AG04449 (cell line): ENCODE data around the gene ATP2C1.

Experiments
- CTCF ChIA-PET: fragments of 350-600 bp; formaldehyde crosslinking; extraction: SDS; loops from one replicate; lab custom pipeline; 2021; ENCODE audit warnings: antibody characterized with exemption; lab: Yijun Ruan, JAX
- POLR2A ChIA-PET: fragments of 400-600, 350-600 bp; formaldehyde crosslinking; extraction: SDS; loops from one replicate; lab custom pipeline; 2020; ENCODE audit warnings: antibody characterized with exemption, inconsistent platforms; lab: Yijun Ruan, JAX
- DNase-seq: peaks from one replicate; pipeline ENCODE4 v3.0.0-alpha.2; 2010; ENCODE audit warnings: low read depth, low spot score
- H3K4me3 ChIP-seq: 2 replicates; pipeline ENCODE4 v1.5.1; 2011; ENCODE audit warnings: low read depth, mild to moderate bottlenecking, control low read depth, low read length
- CTCF ChIP-seq: IDR thresholded peaks from one replicate; pipeline ENCODE4 v1.5.1; 2011; ENCODE audit warnings: mild to moderate bottlenecking, moderate library complexity, low read length, control low read depth, inconsistent platforms; ENCODE audit not compliant: insufficient read depth; ENCODE audit errors: missing control alignments

Gene ATP2C1

DNA sequence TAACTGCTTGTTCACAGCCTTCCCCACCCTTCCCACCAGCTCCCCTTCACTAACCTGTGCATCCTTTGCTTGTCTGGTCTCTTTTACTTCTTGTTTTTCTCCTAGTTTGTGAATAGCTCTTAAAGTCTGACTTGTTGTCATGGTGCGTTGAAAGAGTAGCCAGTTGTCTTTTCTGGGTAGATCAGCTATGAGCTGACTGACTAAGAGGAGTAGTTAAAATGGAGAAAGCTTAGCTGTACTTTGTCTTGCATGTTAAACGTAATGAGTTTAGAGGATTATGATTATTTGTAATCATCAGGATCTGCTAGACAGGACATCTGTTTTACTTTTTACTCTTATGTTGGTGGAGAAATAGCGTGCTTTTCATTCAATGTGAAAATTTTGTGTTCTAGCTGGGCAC lies 35.9 kb downstream of the ATP2C1 start:
- DNase-seq = no peak
- TF ChIP-seq CTCF = no peak
- CTCF ChIA-PET = interaction anchor here (3.1 kb wide), 1 partner anchor 36 kb away, joined by 10 read pairs; the partner anchor contains the start of gene ATP2C1
- POLR2A ChIA-PET = no interaction called here
- no peak overlapping the region for H3K4me3 ChIP-seq

DNA sequence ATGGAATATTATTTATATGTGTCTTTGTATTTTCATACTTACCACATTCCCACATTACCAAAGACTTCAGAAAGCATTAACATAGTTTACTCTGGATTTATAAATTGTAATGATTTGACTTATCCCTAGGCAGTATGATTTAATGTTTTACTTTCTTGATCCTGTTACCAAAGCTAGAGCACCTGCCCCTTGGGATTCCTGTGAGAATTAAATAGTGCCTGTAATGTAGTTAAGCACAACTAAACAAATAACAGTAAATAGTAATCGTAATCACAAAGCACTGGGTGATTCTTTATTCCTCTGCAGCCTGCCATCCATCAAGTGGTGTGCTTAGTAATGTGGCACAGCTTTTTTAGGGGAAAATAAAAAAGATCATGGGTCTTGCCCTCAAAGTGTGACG lies 39.1 kb downstream of the ATP2C1 start:
- DNase-seq = no peak
- POLR2A ChIA-PET = no interaction called here

GRCh38 chr3:130933801-130934345 lies 40.0 kb downstream of the ATP2C1 start:
- POLR2A ChIA-PET = no interaction called here
- no peak overlapping the region for H3K4me3 ChIP-seq
- no peak for DNase-seq
- no peak for TF ChIP-seq CTCF
- CTCF ChIA-PET = interaction anchor here (1.3 to 1.7 kb wide), 3 partner anchors 10 to 40 kb away, joined by 4 to 6 read pairs (median 4); partner anchors contain the start of gene ATP2C1

More for the DNA sequence above, 39.1 kb downstream of the ATP2C1 start:
- no peak overlapping the region for H3K4me3 ChIP-seq
- no peak for TF ChIP-seq CTCF
- CTCF ChIA-PET = interaction anchor here (1.3 to 1.7 kb wide), 3 partner anchors 11 to 40 kb away, joined by 4 to 6 read pairs (median 4); partner anchors contain the start of gene ATP2C1

GRCh38 chr3:130934442-130935089 lies 40.7 kb downstream of the ATP2C1 start:
- no peak for DNase-seq
- ChIA-PET CTCF (interaction anchor here (1.7 kb wide), 1 partner anchor 9 kb away, joined by 4 read pairs; no protein-coding TSS in a partner anchor), POLR2A (no interaction called here)
- TF ChIP-seq CTCF = no peak
- H3K4me3 ChIP-seq = no peak overlapping the region

GRCh38 chr3:130935761-130936492 lies 42.0 kb downstream of the ATP2C1 start:
- POLR2A ChIA-PET = no interaction called here
- CTCF ChIA-PET = interaction anchor here (1.4 kb wide), 1 partner anchor 8 kb away, joined by 3 read pairs; no protein-coding TSS in a partner anchor
- DNase-seq = peak; percentile 38
- no peak overlapping the region for H3K4me3 ChIP-seq
- no peak for TF ChIP-seq CTCF

DNA sequence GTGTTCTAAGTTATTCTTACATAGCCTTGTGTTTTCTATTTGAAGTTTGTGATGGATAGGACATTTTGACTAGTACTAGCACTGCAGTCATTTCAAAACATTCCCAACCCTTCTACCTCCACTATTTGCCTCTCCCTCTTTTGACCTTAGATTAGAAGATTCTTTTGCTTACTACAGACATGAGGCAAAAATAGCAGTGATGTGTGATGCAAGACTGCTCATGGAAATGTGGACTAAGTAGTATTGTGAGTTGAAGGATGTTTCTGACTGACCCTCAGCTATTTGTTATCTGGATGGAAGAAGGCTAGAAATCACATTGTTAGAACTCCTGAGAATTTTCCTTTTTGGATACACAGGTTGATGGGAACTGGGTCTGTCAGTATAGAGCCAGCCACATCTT lies 45.9 kb downstream of the ATP2C1 start:
- DNase-seq = no peak
- CTCF ChIA-PET = interaction anchor here (1.0 kb wide), 1 partner anchor 10 kb away, joined by 3 read pairs; no protein-coding TSS in a partner anchor
- H3K4me3 ChIP-seq = no peak overlapping the region
- POLR2A ChIA-PET = no interaction called here
- no peak for TF ChIP-seq CTCF
